ENCODE data around the gene SHKBP1.
A peak's percentile ranks its signal among the peaks of the same experiment; 100 is the strongest.

SHKBP1 gene

GRCh38 chr19:40567040-40567749 lies 9.5 kb upstream of the SHKBP1 start:
- TF ChIP-seq POLR2AphosphoS5 (IDR thresholded peaks at IDR 0.05; ENCODE audit: low read depth, low read length): no peak
- no peak for TF ChIP-seq FOXP2 (optimal IDR thresholded peaks at IDR 0.05; ENCODE audit: borderline replicate concordance, extremely low read depth, extremely low read length, insufficient read depth)

- TF ChIP-seq TAF1 (IDR thresholded peaks at IDR 0.05; ENCODE audit: borderline replicate concordance, insufficient read depth, low read length) (no peak), POLR2AphosphoS5 (IDR thresholded peaks at IDR 0.05; ENCODE audit: low read depth, low read length) (no peak), FOXP2 (optimal IDR thresholded peaks at IDR 0.05; ENCODE audit: borderline replicate concordance, extremely low read depth, extremely low read length, insufficient read depth) (no peak), REST (IDR thresholded peaks at IDR 0.05; ENCODE audit: insufficient read depth in 1 of 2, low read depth in 2 of 2, low read length in 2 of 2) (no peak), SIN3A (IDR thresholded peaks at IDR 0.05; ENCODE audit: borderline replicate concordance, insufficient read depth, low read length) (no peak)
These were observed 8.8 kb upstream of the SHKBP1 start for GRCh38 chr19:40567750-40568494.

- TF ChIP-seq FOXP2 (optimal IDR thresholded peaks at IDR 0.05; ENCODE audit: borderline replicate concordance, extremely low read depth, extremely low read length, insufficient read depth) (peak; percentile 57), POLR2AphosphoS5 (IDR thresholded peaks at IDR 0.05; ENCODE audit: low read depth, low read length) (no peak; the same call in 1 of the 2 replicates)
These were observed 6.2 kb upstream of the SHKBP1 start for GRCh38 chr19:40570313-40571004.

GRCh38 chr19:40571005-40571318 lies 5.7 kb upstream of the SHKBP1 start:
- TF ChIP-seq SIN3A (IDR thresholded peaks at IDR 0.05; ENCODE audit: borderline replicate concordance, insufficient read depth, low read length): no peak
- no peak for TF ChIP-seq POLR2AphosphoS5 (IDR thresholded peaks at IDR 0.05; ENCODE audit: low read depth, low read length)
- TF ChIP-seq TAF1 (IDR thresholded peaks at IDR 0.05; ENCODE audit: borderline replicate concordance, insufficient read depth, low read length): no peak
- no peak for TF ChIP-seq REST (IDR thresholded peaks at IDR 0.05; ENCODE audit: insufficient read depth in 1 of 2, low read depth in 2 of 2, low read length in 2 of 2)
- TF ChIP-seq FOXP2 (optimal IDR thresholded peaks at IDR 0.05; ENCODE audit: borderline replicate concordance, extremely low read depth, extremely low read length, insufficient read depth): no peak

GRCh38 chr19:40571831-40572495 lies 4.7 kb upstream of the SHKBP1 start:
- TF ChIP-seq POLR2AphosphoS5 (IDR thresholded peaks at IDR 0.05; ENCODE audit: low read depth, low read length) (no peak), FOXP2 (optimal IDR thresholded peaks at IDR 0.05; ENCODE audit: borderline replicate concordance, extremely low read depth, extremely low read length, insufficient read depth) (no peak), SIN3A (IDR thresholded peaks at IDR 0.05; ENCODE audit: borderline replicate concordance, insufficient read depth, low read length) (no peak), TAF1 (IDR thresholded peaks at IDR 0.05; ENCODE audit: borderline replicate concordance, insufficient read depth, low read length) (no peak), REST (IDR thresholded peaks at IDR 0.05; ENCODE audit: insufficient read depth in 1 of 2, low read depth in 2 of 2, low read length in 2 of 2) (no peak)
